ENCODE results near the gene HSD11B1L. TPM values are rescaled to one million over a fixed set of nuclear protein-coding genes. Genes with fewer than 3 reads are reported as not detected.

Gene HSD11B1L
- total and polyA plus RNA-seq, 7 donors, result 4.5 to 15.6 (median 4.7) TPM

DNA sequence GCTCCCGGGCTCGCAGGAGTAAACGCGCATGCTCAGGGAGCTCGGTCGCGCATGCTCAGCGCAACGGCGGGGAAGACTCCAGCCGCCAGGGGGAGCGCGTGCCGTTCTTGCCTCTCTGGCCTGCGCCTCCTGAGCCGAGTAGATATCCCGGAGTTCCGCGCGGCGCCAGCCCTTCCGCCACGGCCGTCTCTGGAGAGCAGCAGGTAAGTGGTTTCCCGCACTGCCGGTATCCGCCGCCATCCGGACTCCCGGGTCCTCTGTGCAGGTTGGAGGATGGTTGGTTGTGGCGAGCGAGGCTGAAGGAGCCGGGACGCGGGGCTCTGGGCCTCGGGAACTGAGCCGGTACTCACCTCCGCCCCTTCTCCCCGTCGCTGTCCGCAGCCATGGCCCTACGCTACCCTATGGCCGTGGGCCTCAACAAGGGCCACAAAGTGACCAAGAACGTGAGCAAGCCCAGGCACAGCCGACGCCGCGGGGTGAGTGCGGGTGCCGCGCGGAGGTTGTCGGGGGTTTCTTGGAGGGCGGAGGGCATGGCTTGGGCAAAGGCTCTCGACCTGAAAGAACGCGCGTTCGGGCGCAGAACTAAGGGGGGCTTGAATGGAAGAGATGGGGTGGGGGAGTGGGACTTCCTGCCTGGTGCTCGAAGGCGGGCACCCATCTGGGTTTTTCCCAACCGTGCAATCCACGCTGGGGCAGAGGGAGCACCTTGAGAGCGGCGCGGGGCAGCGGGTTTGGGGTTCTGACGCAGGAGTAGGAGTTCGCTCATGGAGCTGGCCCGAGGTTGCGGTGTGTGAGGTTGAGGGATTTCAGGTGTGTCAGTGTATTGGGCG lies 9.5 kb downstream of the HSD11B1L start, which contains the start of gene RPL36:
TSS of gene RPL36 (plus strand) at position 171 of the 830 bp plus-strand sequence. CDS start at position 384, 213 bp downstream.
- peaks cover 15% of the 10 kb centered on the region for H3K4me1 ChIP-seq
- peaks cover 2 to 37% of the 10 kb centered on the region in 2 donors for H3K36me3 ChIP-seq (ENCODE audit: insufficient read depth in 1 of 2, low read depth in 1 of 2)
- intact Hi-C loops (cut with DNase I), result loop anchor here in 1 of 2 donors (2.0 kb wide), 1 partner anchor 28 kb away; no protein-coding TSS in a partner anchor
- WGBS, 3 donors, result 1 to 2% (median 1%) methylated on average over 73 of the region's 73 CpGs
- peak within 1 kb of the TSS; percentile 91 for H3K27ac ChIP-seq
- TF ChIP-seq, protein P1, sequence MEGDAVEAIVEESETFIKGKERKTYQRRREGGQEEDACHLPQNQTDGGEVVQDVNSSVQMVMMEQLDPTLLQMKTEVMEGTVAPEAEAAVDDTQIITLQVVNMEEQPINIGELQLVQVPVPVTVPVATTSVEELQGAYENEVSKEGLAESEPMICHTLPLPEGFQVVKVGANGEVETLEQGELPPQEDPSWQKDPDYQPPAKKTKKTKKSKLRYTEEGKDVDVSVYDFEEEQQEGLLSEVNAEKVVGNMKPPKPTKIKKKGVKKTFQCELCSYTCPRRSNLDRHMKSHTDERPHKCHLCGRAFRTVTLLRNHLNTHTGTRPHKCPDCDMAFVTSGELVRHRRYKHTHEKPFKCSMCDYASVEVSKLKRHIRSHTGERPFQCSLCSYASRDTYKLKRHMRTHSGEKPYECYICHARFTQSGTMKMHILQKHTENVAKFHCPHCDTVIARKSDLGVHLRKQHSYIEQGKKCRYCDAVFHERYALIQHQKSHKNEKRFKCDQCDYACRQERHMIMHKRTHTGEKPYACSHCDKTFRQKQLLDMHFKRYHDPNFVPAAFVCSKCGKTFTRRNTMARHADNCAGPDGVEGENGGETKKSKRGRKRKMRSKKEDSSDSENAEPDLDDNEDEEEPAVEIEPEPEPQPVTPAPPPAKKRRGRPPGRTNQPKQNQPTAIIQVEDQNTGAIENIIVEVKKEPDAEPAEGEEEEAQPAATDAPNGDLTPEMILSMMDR (IDR thresholded peaks at IDR 0.05), result peak; percentile 93
- DNase-seq, result peak; percentile 98 to 99
- peak; percentile 70 to 79 (median 75) for ATAC-seq
- peak within 1 kb of the TSS; percentile 97 for H3K4me3 ChIP-seq
- H3K9me3 ChIP-seq, result no peaks in the 10 kb centered on the region
- H3K27me3 ChIP-seq (ENCODE audit: insufficient read depth in 3 of 3, low read length in 2 of 3), result no peaks in the 10 kb centered on the region

GRCh38 chr19:5690955-5691821 lies 10.4 kb downstream of the HSD11B1L start:
- peak overlapping the region; percentile 91 for H3K27ac ChIP-seq
- WGBS, 3 donors, result 10 to 15% (median 14%) methylated on average over 51 to 54 of the region's 54 CpGs
- peaks cover 13% of the 10 kb centered on the region for H3K4me1 ChIP-seq
- H3K36me3 ChIP-seq (ENCODE audit: insufficient read depth in 1 of 2, low read depth in 1 of 2), result peaks cover 7 to 46% of the 10 kb centered on the region in 2 donors
- TF ChIP-seq, protein P1 (IDR thresholded peaks at IDR 0.05), result no peak
- intact Hi-C loops (cut with DNase I), result loop anchor here in 1 of 2 donors (2.0 kb wide), 1 partner anchor 28 kb away; no protein-coding TSS in a partner anchor
- H3K9me3 ChIP-seq, result no peaks in the 10 kb centered on the region
- ATAC-seq, result peak in 1 of 4 donors; percentile 20
- H3K27me3 ChIP-seq (ENCODE audit: insufficient read depth in 3 of 3, low read length in 2 of 3), result no peaks in the 10 kb centered on the region
- peak; percentile 65 to 85 for DNase-seq
- peak overlapping the region; percentile 97 for H3K4me3 ChIP-seq

- ATAC-seq (no peak), DNase-seq (no peak)
- H3K36me3 ChIP-seq (ENCODE audit: insufficient read depth in 1 of 2, low read depth in 1 of 2), result peaks cover 10 to 55% of the 10 kb centered on the region in 2 donors
- intact Hi-C loops (cut with DNase I), result loop anchor here in 1 of 2 donors (2.0 kb wide), 1 partner anchor 27 kb away; no protein-coding TSS in a partner anchor
- peak overlapping the region; percentile 91 for H3K27ac ChIP-seq
- no peaks in the 10 kb centered on the region for H3K27me3 ChIP-seq (ENCODE audit: insufficient read depth in 3 of 3, low read length in 2 of 3)
- peaks cover 11% of the 10 kb centered on the region for H3K4me1 ChIP-seq
- TF ChIP-seq, protein P1 (IDR thresholded peaks at IDR 0.05), result no peak
- 52 to 67% (median 59%) methylated on average over 40 to 42 of the region's 42 CpGs for WGBS, 3 donors
- peak overlapping the region; percentile 97 for H3K4me3 ChIP-seq
- H3K9me3 ChIP-seq, result no peaks in the 10 kb centered on the region
Observed at GRCh38 chr19:5691822-5692722, 11.2 kb downstream of the HSD11B1L start.

DNA sequence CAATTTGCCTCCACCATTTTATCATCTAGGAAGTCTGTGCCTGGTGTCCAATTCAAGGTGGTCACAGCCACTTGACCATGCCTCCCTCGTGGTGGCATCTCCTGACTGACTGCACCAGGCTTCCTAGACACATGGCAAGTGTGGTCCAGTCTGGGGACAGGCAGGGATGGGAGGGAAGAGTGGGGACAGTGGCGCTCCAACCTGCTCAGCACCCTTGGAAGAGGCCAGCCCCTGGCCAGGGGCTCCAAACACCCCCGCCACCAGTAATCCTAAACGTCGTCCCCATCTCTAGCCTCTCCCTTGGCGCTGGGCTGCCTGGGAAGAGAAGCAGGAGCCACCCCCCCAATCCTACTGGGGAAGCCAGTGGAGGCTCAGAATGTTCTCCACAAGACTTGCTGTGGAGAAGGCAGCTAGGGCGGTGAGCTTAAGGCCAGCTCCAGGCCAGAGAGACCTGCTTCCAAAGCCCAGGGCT lies 11.9 kb downstream of the HSD11B1L start:
- Histone ChIP-seq H3K27me3 (ENCODE audit: insufficient read depth in 3 of 3, low read length in 2 of 3) (no peaks in the 10 kb centered on the region), H3K36me3 (ENCODE audit: insufficient read depth in 1 of 2, low read depth in 1 of 2) (peaks cover 10 to 56% of the 10 kb centered on the region in 2 donors), H3K4me3 (no peak overlapping the region), H3K4me1 (peaks cover 11% of the 10 kb centered on the region), H3K27ac (peak overlapping the region; percentile 91), H3K9me3 (no peaks in the 10 kb centered on the region)
- 61 to 73% (median 68%) methylated on average over 7 of the region's 7 CpGs for WGBS, 3 donors
- TF ChIP-seq, protein P1 (IDR thresholded peaks at IDR 0.05), result no peak
- intact Hi-C loops (cut with DNase I), result no loop called here
- no peak for ATAC-seq
- DNase-seq, result no peak

Data from psoas muscle (tissue), 8 donors.